Measurements from ENCODE around the gene RORB. TPM values are rescaled to one million over a fixed set of nuclear protein-coding genes. Genes with fewer than 3 reads are reported as not detected.
A peak's percentile ranks its signal among the peaks of the same experiment; 100 is the strongest.

Gene RORB
- total and polyA plus RNA-seq, 11 donors: 0.53 to 10.2 (median 3.4) TPM

DNA sequence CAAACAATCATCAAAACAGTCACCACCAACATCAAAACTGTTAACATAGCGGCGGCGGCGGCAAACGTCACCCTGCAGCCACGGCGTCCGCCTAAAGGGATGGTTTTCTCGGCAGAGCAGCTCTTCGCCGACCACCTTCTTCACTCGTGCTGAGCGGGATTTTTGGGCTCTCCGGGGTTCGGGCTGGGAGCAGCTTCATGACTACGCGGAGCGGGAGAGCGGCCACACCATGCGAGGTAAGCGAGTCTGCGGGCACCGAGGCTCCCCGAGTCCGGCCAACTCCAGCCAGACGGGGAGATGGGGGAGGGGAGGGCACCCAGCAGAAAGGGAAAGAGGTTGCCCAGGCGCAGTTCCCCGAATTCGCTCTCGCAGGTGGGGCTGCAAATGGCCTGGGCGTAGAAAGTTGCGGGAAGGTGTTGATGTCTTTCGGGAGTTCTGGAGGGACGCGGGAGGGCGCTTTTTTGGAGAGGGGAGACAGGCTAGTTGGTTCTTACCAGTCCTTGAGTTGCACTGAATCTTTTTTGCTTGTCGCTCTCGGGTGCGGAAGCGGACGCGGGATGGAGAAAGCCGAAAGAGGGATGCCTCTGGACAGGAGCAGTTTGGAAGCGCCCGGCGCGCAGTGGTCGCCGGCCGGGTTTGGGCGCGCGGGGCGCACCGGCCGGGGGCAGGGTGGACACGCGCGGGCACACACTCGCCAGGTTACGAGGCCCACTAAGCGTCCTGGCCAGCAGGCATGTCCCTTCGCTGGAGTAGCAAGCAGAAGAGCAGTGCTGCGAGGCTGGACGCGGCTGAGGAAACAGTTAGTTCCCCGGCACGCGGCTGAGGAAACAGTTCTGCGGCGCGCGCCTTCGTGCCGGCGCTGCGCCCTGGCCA lies 849 bp downstream of the RORB start:
- ATAC-seq: peak; percentile 39 to 62 (median 46)

DNA sequence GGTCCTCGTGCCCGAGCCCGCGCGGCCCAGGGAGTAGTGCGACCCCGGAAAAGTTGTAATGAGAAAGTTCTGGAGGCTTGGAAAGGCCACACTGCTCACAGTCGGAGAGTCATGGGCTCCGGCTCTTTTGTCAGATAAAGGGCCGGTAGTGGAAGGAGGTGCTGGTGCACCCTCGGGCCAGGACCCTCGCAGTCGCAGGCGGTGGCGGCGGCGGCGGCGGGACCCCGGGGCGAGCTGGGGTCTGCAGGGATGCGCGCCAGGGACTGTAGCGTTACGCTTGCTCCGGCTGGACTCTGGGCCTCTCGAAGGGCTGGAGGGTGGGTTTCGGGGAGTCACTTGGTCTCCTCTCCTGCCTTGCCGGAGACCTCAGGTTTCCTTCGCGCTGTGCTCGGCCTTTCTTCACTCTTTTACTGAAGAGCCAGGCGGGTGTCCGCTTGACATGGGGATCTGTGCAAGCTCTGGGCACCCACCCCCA lies 1.5 kb downstream of the RORB start:
- 0 to 3% (median 1%) methylated on average over 21 to 34 of the region's 34 CpGs for WGBS, 4 donors
- DNase-seq (no peak), ATAC-seq (peak in 1 of 4 donors; percentile 3)
- Histone ChIP-seq H3K36me3 (no peaks in the 10 kb centered on the region), H3K4me1 (peaks cover 0 to 28% (median 2%) of the 10 kb centered on the region in 12 donors), H3K4me3 (peak overlapping the region; percentile 48 to 80 (median 60)), H3K27ac (peak overlapping the region in 9 of 12 donors; percentile 29 to 72 (median 64)), H3K27me3 (peaks cover 0 to 82% (median 10%) of the 10 kb centered on the region in 9 donors), H3K9me3 (no peaks in the 10 kb centered on the region)
- intact Hi-C loops (cut with DNase I): no loop called here
- TF ChIP-seq, protein P1, sequence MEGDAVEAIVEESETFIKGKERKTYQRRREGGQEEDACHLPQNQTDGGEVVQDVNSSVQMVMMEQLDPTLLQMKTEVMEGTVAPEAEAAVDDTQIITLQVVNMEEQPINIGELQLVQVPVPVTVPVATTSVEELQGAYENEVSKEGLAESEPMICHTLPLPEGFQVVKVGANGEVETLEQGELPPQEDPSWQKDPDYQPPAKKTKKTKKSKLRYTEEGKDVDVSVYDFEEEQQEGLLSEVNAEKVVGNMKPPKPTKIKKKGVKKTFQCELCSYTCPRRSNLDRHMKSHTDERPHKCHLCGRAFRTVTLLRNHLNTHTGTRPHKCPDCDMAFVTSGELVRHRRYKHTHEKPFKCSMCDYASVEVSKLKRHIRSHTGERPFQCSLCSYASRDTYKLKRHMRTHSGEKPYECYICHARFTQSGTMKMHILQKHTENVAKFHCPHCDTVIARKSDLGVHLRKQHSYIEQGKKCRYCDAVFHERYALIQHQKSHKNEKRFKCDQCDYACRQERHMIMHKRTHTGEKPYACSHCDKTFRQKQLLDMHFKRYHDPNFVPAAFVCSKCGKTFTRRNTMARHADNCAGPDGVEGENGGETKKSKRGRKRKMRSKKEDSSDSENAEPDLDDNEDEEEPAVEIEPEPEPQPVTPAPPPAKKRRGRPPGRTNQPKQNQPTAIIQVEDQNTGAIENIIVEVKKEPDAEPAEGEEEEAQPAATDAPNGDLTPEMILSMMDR (IDR thresholded peaks at IDR 0.05): no peak
- TF ChIP-seq POLR2A (IDR thresholded peaks at IDR 0.05): no peak

More for the DNA sequence above, 849 bp downstream of the RORB start:
- Histone ChIP-seq H3K27ac (peak overlapping the region in 10 of 12 donors; percentile 8 to 72 (median 65)), H3K9me3 (no peaks in the 10 kb centered on the region), H3K4me3 (peak overlapping the region; percentile 48 to 80 (median 60)), H3K27me3 (peaks cover 0 to 87% (median 10%) of the 10 kb centered on the region in 9 donors), H3K4me1 (peaks cover 0 to 28% (median 2%) of the 10 kb centered on the region in 12 donors), H3K36me3 (no peaks in the 10 kb centered on the region)
- TF ChIP-seq POLR2A (IDR thresholded peaks at IDR 0.05): no peak
- TF ChIP-seq, protein P1 (IDR thresholded peaks at IDR 0.05): no peak
- WGBS, 4 donors: 0 to 1% (median 1%) methylated on average over 62 to 77 of the region's 77 CpGs
- peak; percentile 18 to 64 (median 35) for DNase-seq
- intact Hi-C loops (cut with DNase I): no loop called here

DNA sequence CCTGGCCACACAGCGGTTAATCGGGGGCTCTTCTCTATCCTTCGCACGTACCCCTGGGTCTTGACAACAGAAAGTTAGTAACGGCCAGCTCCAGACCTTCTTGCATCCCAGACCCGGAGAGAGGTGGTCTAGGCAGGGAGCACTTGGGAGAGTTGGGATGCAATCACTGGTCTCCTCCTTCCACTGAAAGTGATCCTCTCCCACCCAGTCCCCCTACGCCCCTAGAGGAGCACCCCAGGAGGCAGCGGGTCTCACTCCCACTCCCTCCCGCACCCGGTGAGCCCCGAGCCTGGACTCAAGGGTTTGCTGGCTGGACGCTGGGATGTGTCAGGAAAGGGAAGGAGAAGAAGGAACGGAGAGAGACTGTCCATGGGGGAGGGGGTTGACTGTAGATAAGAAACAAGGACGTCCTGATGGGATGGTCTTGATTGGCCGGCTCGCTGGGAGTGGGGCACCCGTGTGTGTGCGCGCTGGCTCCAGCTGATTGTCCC lies 2.0 kb downstream of the RORB start:
- Histone ChIP-seq H3K4me3 (peak overlapping the region; percentile 48 to 80 (median 60)), H3K4me1 (peaks cover 0 to 28% (median 2%) of the 10 kb centered on the region in 12 donors), H3K36me3 (no peaks in the 10 kb centered on the region), H3K27ac (peak overlapping the region in 8 of 12 donors; percentile 60 to 72 (median 65)), H3K9me3 (no peaks in the 10 kb centered on the region), H3K27me3 (peaks cover 0 to 79% (median 10%) of the 10 kb centered on the region in 9 donors)
- intact Hi-C loops (cut with DNase I): no loop called here
- peak; percentile 14 to 32 (median 28) for ATAC-seq
- WGBS, 4 donors: 1% methylated on average over 18 to 19 of the region's 19 CpGs
- DNase-seq: peak in 2 of 5 donors; percentile 23 to 27
- TF ChIP-seq, protein P1 (IDR thresholded peaks at IDR 0.05): no peak
- TF ChIP-seq POLR2A (IDR thresholded peaks at IDR 0.05): no peak
